HG02973 (cell line): Measurements from ENCODE around the gene RASGEF1C.

Source experiments
- ATAC-seq: cut with Tn5 transposase; IDR thresholded peaks from one replicate; pipeline ENCODE4 v1.9.1; 2021; ENCODE audit warnings: moderate library complexity; ENCODE audit not compliant: unreplicated experiment

The RASGEF1C gene

GRCh38 chr5:180180421-180180820 lies 28.6 kb downstream of the RASGEF1C start:
- ATAC-seq = no peak

- no peak for ATAC-seq
These were observed 29.3 kb downstream of the RASGEF1C start for GRCh38 chr5:180179442-180180420.

- ATAC-seq = no peak
These were observed 30.2 kb downstream of the RASGEF1C start for GRCh38 chr5:180178531-180179441.

- ATAC-seq = no peak
These were observed 32.8 kb downstream of the RASGEF1C start for GRCh38 chr5:180176191-180176590.

DNA sequence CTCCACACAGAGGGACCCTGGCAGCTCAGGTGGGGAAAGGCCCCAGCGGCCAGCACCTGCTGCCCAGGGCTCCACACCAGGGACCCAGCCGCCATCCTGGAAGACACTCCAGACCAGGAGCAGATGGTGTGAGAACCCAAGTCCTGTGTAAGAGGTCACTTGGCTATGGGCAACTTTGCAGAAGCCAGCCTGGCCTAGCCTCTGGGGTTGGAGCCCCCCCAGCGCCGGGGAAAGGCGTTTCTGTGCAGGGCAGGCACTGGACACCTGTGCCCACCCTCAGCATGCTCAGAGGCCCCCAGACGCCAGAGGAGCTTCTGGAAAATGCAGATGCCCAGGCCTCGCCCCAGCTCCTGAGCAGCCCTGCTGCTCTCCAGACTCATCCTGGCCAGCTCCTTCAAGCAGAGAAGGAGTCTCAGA lies 34.0 kb downstream of the RASGEF1C start:
- no peak for ATAC-seq

DNA sequence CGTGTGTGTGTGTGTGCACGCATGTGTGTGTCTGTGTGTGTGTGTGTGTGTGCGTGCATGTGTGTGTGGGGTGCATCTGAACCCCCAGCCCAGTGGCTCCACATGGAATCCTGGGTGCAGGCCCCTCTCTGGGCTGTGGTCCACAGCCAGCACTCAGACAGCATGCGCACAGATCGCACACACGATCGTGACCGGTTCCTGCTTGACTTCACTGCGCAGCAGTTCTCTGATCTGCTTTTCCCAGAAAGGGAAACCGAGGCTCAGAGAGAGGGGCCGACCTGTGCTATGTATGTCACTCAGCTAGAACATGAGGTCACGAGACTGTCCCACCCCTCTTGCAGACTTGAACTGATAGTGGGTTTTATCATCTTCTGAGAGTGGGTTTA lies 34.4 kb downstream of the RASGEF1C start:
- ATAC-seq = no peak

GRCh38 chr5:180173875-180174586 lies 35.0 kb downstream of the RASGEF1C start:
- ATAC-seq = no peak

DNA sequence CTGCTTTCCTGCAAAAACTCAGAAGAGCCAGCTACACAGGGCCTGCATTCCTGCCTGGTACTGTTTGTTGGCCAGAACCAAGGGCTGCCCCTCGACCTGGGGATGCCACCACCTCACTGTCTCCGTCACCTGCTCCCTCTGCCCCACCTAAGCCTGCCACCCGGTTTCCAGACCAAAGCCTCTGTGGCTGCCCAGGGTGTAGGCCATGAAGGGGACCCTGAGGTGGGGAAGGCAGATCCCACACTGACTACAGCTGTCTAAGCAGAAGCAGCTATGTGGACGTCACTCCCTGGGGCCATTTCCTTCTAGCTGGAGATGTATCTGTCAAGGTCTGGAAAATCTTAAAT lies 35.8 kb downstream of the RASGEF1C start:
- ATAC-seq = no peak

DNA sequence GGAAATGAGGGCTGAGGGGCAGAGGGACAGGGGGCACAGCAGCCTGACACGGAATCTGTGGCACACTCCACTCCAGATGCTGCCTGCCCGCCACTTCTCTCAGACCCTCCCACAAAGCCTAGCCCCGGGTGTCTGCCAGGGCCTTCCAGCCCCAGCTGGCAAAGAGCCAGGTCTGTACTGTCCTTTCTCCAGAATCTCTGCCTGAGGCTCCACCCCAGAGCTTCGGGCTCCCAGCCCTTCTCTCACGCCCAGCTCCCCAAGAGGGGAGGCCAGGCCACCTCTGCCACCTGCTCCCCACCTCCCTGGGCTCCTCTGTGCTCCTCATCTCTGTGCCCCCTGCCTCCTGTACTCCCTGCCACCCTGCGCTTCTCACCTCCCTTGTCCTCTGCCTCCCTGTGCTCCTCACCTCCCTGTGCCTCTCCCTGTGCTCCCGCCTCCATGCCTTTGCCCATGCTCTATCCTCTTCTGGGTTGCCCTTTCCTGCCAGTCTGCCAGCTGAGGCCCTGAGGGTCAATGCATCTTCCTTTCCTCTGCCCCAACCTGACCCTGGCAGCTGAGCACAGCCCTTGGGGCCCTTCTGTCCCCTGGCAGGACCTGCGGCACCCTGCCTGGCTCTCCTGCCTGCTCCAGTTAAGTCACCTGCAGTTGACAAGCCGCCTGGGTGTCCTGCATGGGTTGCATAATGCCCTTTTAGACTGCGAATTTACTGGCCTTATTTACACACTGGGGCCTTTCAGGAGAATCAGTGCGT lies 36.4 kb downstream of the RASGEF1C start:
- no peak for ATAC-seq

GRCh38 chr5:180171568-180172094 lies 37.4 kb downstream of the RASGEF1C start:
- ATAC-seq = no peak

- ATAC-seq = no peak
These were observed 38.0 kb downstream of the RASGEF1C start for GRCh38 chr5:180170810-180171567.

DNA sequence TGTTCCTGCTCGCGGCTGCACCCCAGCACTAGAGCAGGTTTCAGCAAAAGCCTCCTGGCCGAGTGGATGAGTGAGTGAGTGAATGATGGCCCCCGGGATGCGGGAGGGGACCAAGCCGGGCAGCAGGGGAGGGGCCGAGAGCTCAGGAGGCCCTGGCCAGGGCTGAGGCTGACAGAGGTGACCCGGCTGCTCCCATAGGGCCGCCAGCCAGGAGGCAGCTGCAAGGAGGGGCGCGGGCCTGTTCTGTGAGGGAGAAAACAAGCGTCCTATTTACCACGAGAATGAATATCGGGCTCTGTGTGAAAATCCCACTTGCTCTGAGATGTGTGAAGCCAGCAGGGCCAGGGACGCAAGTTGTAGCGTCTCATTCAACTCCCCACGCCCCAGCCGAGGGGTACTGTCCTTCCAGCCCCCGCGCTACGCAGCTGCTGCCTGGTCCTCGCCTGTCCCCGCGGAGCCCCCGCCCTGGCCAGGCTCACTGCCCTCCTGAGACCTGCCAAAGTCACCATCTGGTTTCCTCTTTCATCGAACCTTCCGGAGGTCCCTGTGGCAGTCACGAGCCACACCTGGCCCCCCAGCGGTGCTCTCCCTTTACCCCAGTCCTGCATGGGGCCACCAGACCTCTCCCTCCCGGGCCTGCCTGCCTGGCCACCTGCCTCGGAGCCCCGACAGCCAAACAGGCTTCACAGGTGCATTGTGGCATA lies 38.8 kb downstream of the RASGEF1C start:
- ATAC-seq = no peak

- no peak for ATAC-seq
These were observed 39.5 kb downstream of the RASGEF1C start for GRCh38 chr5:180169248-180170105.

DNA sequence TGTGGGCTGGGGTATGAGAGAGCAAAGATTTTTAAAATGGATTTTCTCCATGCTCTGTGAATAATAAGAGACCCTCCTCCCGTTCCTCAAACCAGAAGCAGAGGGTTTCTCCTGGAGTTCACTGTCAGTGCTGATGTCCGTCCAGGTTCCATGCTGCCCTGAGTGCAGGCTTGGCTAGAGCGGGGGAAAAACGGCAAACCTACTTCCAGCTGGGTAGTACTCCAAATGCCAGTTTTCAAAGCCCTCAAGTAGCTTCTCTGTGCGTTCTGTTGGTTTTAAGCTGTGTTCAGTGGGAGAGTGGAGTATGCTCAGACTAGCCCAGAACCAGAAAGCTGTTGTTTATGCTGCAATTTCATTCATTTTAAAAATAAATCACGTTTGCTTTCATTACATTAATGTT lies 40.3 kb downstream of the RASGEF1C start:
- no peak for ATAC-seq

DNA sequence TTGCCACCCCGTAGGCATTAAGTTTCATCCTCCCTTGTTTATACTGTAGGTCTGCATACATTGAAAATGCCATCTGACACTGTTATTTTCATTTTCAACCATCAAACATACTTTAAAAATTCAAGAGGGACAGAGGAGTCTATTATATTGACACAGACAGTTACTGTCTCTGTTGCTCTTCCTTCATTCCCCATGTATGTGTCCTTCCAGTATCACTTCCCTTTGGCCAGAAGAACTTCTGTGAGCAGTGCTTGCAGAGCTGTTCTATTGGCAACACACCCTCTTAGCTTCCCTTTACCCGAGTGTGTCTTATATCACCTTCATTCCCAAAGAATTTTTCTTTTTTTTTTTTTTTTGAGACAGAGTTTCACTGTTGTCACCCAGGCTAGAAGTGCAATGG lies 42.8 kb downstream of the RASGEF1C start:
- no peak for ATAC-seq

- ATAC-seq = no peak
These were observed 46.7 kb downstream of the RASGEF1C start for GRCh38 chr5:180162304-180162661.

GRCh38 chr5:180161420-180162303 lies 47.3 kb downstream of the RASGEF1C start:
- no peak for ATAC-seq
